GM12801 (cell line): ENCODE results near the gene PARVB.

ENCODE experiments used
- TF ChIP-seq, protein P1 (sequence below): IDR thresholded peaks from one replicate; pipeline ENCODE4 v1.5.1; 2011; ENCODE audit warnings: control low read depth; ENCODE audit not compliant: insufficient read length; ENCODE audit errors: extremely low read depth

The PARVB gene

DNA sequence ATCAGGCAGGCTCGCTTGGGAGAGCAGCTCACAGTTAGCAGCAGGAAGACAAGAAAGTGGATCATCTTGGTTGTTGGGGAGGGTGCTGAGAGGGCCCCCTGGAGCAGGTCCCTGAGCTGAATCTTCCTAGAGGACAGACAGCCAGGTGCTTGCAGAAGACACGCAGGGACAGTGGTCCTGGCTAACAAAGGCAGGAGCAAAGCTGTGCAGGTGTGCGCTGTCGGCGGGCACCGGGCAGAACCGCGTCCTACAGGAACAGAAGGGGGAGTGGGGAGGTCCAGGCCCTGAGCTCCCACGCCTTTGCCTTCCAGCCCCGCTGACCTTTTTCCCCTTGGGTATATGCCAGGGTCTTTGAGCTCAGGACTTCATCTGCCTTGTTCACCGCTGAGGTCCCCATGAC, 30.1 kb upstream of the PARVB start:
- TF ChIP-seq, protein P1, sequence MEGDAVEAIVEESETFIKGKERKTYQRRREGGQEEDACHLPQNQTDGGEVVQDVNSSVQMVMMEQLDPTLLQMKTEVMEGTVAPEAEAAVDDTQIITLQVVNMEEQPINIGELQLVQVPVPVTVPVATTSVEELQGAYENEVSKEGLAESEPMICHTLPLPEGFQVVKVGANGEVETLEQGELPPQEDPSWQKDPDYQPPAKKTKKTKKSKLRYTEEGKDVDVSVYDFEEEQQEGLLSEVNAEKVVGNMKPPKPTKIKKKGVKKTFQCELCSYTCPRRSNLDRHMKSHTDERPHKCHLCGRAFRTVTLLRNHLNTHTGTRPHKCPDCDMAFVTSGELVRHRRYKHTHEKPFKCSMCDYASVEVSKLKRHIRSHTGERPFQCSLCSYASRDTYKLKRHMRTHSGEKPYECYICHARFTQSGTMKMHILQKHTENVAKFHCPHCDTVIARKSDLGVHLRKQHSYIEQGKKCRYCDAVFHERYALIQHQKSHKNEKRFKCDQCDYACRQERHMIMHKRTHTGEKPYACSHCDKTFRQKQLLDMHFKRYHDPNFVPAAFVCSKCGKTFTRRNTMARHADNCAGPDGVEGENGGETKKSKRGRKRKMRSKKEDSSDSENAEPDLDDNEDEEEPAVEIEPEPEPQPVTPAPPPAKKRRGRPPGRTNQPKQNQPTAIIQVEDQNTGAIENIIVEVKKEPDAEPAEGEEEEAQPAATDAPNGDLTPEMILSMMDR: no peak

DNA sequence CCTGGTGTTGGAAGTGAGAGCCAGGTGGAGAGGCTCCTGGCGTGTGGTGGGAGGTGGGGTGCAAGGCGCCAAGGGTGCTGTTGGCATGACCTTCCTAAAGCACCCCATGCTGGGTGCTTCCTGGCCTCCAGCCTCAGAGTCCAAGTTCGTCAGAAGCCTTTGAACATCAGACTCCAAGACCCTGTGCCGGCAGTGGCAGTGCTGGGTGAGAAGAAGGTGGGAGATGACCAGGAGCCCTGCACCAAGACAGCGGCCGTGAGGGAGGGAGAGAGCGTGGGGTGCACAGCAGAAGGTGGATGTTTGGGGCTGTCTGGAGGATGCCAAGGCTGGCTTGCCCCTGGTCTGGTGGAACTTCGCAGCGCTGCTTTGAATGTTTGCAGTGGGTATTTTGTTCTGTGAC, 29.7 kb upstream of the PARVB start:
- TF ChIP-seq, protein P1: no peak

DNA sequence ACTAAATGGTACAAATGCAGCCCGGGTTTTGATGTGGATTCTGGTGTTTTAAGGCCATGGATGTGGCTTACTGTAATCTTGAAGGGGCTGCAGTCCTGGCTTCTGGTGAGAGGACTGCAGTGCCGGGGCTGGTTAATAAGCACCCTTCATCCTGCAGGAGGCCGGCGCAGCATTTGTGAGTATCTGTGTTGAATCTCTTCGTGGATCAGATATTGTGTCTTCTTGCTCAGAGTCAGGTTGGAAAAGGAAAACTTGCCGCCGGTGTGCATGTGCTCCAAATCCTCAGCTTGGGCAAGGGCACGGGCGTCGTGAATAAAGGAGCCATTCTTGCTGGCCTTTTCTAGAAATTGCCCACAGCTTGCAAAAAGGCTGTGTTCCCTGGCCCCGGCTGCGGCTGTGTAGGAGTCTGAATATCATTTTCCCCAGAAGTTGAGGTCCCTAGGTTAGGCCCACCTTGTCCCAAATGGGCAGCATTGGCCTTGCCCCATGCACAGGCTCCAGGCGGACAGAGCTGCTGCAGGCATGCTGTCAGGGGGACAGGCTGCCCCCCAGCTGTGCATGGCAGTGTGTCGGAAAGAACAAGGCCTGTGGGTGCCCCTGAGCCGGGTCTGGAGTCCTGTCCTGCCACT, 28.9 kb upstream of the PARVB start:
- TF ChIP-seq, protein P1: no peak

DNA sequence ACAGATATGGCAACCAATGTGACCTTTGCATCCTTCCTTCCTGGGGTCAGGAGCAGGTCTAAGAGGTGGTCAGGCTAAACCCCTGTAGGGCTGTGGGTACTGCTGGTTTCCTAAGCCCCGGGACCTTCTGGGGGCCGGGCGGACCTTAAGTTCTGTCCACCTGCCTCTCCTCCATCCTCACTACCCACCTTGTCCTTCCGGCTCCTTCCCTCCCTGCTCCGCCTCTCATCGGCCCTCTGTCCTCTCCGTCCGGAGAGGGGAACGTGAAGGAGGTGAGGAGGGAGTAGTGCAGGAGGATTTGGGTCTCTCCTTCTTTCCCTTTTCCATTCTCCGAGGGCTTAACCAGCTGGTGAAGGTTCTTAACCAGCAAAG, 28.3 kb upstream of the PARVB start:
- TF ChIP-seq, protein P1: no peak

DNA sequence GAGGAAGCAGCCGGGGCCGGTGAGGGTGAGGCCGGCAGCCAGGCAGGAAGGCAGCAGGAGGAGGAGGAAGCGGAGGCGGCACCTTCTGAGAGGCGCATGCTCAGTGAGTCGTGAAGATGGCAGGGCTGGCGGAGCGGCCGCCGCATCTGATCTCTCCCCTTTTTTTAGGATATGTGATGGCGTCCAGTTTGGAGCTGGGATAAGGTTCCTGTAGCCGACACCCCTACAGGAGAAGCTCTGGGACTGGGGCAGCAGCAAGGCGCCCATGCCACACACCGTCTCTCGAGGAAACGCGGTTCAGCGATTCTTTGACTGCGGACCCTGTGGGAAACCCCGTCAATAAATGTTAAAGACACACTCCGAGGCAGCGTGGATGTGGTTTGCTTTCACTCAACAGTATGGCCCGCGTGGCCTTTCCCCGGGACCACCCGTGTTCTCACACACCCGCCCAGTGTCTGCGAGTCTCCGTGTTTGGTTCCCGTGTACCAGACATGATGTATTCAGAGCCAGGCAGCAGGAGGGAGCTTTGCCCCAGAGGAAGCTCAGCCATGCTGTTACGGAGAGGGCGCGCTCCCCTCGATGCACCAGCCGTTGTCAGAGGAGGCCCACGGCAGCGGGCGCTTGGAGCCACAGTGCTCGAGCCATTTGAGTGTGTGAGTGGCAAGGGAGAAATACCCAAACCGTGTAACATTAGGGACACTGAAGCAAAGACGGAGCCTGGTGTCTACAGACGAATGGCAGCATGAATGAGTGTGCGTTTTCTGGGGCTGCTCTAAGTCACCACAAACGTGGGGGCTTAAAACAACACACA, 27.7 kb upstream of the PARVB start:
- TF ChIP-seq, protein P1: no peak

DNA sequence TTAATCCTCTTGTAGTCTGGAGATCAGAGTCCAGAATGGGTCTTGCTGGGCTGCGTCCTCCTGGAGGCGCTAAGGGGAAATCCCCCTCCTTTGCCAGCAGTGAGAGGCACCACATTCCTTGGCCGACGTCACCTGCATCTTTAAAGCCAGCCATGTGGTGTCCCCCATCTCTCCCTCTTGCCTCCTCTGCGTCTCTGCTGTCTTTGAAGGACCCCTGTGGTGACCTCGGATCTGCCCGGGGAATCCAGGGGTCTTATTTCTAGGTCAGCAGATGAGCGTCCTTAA, 27.2 kb upstream of the PARVB start:
- TF ChIP-seq, protein P1: no peak

DNA sequence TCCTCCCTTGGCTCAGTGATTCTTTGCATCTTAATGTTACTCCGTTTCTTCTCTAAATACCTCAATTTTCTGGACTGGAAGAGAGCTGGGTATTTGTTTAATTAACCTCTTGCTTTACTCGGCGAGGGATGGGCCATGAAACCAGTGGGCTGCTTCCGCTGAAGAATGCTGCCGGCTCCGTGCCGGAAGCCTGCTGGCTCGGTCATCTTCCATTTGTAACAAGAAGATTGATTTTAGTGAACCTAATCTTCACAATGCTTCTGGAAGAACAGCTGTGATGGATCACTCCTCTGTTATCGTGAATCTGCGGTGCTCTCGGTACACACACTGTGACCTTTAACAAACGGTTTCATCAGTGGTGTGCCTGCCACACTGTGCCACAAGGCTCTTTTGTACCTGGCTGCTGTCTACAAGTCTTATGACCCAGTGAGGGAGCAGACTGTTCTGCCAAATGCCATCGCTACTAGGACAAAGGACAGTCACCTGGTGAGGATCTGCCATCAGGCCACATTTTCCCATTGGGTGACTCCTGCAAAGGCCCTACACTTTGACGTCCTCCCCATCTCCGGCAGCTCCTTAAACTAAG, 25.3 kb upstream of the PARVB start:
- TF ChIP-seq, protein P1: no peak
